ENCODE data around the gene CFAP157.

CFAP157 gene

DNA sequence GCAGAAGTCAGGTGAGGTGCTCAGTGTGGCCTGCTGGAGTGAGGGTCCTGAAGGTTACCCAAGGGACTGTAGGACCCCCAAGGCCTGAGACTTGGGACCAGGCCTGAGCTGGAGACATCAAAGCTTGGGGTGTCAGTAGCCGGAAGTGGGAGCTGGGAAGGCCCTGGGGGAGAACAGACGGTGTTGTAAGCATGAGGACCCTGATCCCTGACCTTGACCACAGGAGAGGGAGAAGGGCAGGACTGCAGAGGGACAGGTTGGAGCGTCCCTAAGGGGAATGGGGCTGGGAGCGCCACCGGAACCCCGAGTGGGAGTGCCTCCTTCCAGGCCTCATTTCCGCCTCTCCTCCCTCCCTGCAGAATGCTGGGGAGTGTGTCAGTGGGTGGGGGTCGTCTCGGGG, 9.6 kb downstream of the CFAP157 start:
- DNase-seq, result no peak

GRCh38 chr9:127717766-127718165, 11.0 kb downstream of the CFAP157 start:
- DNase-seq, result no peak

GRCh38 chr9:127720031-127720864, 13.5 kb downstream of the CFAP157 start:
- DNase-seq, result no peak

- no peak for DNase-seq
Measured at GRCh38 chr9:127720865-127721227, 14.1 kb downstream of the CFAP157 start.

GRCh38 chr9:127721391-127721821, 14.6 kb downstream of the CFAP157 start:
- no peak for DNase-seq

GRCh38 chr9:127722055-127722745, 15.4 kb downstream of the CFAP157 start:
- DNase-seq, result no peak

DNA sequence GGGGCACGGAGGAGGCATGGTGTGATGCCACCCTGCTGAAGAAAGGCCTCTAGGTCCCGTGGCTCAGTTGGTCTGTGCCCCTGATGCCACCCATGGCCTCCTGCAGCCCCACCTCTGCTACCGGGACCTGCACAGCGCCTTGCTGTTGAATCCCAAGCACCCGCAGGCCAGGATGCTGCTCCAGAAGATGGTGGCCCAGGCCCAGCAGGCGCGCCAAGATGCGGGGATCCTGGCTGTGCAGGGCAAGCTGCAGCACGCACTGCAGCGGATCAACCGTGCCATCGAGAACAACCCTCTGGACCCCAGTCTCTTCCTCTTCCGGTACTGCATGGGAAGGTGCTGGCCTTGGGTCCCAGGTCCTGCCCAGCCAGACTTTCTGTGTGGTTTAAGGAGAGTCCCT, 16.2 kb downstream of the CFAP157 start:
- DNase-seq, result no peak

- DNase-seq, result no peak
Measured at GRCh38 chr9:127723444-127723843, 16.7 kb downstream of the CFAP157 start.

GRCh38 chr9:127724012-127724411, 17.2 kb downstream of the CFAP157 start:
- DNase-seq, result no peak

GRCh38 chr9:127726871-127727270, 20.1 kb downstream of the CFAP157 start:
- no peak for DNase-seq

GRCh38 chr9:127728808-127729207, 22.0 kb downstream of the CFAP157 start:
- no peak for DNase-seq

DNA sequence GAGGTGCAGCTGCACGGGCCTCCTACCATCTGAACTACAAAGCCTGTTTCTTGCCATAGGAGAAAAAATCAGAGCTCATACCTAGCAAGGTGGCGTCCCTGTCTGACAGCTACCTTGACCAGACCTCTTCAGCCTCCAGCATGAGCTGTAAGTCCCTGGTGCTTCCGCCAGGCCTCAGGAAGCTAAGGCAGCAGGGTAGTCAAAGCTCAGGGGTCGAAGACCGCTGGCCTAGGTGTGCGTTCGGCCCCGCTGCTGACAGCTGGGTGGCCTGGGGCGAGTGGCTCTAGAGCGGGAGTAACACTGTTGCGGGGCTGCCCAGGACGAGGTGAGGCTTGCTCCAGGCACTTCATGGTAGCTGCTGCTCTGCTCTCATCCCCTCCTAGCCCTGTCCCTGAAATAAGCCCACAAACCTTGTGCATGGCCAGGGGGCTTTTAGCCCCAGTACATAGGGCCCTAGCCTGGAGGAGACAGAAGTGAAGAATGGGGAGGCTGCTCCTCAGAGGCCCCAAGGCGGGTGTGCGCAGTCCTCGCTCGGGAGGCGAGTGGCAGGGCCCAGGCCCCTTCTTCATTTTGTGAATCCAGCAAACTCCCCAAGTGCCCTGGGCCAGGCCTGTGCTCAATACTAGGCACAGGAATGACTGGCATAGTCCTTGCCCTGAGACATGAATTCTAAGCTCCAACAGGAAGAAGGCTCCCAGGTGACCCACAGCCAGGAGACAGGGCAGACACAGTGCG, 22.9 kb downstream of the CFAP157 start:
- no peak for DNase-seq

DNA sequence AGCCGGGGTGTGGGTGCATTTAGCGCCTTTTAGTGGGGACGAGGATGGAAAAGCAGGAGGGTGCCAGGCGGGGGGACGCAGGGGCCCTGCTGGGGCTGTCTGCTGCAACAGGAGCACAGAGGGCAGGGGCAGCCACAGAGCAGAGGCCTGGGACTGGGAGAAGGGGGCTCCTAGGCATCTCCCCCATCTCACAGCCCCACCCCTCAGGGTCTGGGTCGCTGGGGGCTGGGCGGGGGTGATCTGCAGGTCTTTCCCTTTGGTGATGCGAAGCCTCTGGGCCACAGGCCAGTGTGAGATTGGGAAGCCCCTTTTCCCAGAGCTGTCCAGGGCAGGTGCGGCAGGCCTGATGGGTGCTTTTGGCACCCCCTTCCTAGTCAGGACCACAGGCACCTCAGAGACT, 23.5 kb downstream of the CFAP157 start:
- no peak for DNase-seq

DNA sequence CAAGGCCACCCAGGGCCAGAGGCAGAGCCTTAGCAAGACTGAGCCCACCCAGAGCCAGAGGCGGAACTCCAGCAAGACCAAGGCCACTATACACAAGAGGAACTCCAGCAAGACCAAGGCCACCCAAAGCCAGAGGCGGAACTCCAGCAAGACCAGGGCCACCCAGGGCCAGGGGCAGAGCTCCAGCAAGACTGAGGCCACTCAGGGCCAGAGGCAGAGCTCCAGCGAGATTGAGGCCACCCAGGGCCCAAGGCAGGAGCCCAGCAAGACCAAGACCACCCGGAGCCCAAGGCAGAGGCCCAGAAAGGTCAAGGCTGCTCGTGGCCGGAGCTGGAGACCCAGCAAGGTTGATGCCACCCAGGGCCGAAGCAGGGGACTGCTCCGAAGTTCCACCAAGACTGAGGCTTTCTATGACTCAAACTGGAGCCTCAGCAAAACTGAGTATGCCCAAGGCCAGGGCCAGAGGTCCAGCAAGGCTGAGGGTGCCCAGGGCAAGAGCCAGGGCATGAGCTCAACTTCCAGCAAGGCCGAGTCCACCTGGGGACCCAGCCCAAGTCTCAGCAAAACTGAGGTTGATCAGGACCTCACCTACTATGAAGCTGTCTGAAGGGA, 24.1 kb downstream of the CFAP157 start:
- DNase-seq, result no peak

DNA sequence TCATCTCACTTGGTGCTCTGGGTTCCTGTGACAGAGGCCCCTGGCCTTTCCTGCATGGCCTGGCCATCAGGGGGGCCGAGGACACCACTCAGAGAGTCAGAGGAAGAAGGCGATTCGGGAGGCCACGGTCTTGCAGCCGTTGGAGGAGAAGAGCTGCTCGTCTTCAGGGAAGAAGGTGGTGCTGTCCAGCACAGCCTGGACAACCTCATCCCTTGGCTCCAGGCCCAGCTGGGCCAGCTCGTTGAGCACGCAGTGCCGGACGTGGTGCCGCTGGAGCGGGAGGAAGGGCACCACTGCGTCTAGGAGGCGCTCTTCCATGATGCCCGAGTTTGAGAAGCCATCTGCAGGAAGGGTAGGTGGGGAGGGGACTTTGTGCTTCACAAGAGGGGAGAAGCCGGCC, 25.1 kb downstream of the CFAP157 start:
- no peak for DNase-seq

DNA sequence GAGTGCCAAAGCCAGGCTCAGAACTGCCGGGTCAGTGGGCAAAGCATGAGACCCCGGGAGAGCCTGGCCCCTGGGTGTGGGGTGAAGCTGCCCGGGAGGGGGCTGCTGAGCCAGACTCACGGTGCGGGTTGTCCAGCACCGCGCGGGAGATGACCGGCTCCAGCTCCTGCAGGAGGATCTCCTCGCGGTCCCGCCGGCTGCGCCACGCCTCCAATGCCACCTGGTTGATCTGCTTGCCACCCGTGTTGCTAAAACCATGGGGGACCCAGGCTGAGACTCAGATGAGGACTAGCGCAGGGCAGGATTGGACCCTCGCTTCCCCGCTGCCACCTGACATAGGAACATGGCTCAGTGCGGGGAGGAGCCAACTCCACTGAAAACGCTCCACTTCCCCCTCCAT, 25.7 kb downstream of the CFAP157 start:
- DNase-seq, result no peak

DNA sequence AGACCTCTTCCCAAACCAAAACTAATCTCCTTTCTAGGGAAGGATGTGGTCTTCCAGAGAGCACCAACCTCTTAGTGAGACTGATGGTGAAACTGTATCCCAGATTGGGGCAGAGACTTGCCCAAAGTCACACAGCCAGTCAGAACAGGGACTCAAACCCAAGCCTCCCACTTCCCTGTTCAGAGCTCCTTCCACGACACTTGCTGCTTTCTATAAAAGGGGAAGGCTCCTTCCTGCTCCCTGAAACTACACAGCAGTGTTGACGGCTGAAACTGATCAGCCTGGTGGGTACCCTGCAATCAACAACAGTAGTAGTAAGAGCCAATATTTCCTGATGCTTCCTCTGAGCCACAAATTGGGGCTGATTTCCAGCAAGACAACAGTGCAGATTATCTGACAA, 26.8 kb downstream of the CFAP157 start:
- DNase-seq, result no peak

DNA sequence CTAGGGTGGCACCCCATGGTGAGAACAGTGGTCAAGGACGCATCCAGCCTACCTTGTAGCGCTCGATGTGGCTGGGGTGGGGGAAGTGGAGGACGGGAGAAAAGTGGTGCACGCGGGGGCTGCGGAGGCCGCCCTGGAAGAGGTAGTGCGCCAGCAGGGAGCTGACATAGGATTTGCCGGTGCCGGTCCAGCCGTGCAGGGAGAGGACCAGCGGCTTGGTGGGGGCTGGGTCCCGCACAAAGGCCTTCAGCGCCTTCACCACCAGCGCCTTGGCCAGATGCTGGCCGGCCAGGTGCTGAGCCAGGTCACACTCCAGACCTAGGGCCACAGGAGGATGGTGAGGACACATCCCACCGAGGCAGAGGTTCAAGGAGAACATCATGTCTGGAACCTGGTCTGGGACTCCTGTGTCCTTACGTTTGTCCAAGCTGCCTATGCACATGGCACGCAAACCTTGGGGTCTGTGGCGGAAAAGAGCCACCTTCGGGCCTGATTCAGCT, 27.5 kb downstream of the CFAP157 start:
- no peak for DNase-seq

- peak; percentile 99 for DNase-seq
Measured at GRCh38 chr9:127734747-127735529, 28.1 kb downstream of the CFAP157 start, which contains the start of gene TOR2A. Gene TOR2A, minus strand, starts transcription at chr9:127735294. Its CDS starts 24 bp downstream, at chr9:127735270.

GRCh38 chr9:127735530-127736185, 28.9 kb downstream of the CFAP157 start:
- DNase-seq, result no peak

GRCh38 chr9:127738666-127739065, 31.9 kb downstream of the CFAP157 start:
- DNase-seq, result no peak
